A204.1 (cell line): ENCODE data around the gene PCMTD2.

Source experiments
- FAIRE-seq: peaks from 2 replicates; lab custom pipeline; 2012; peaks lifted over from hg19 to GRCh38; lab: Jason Lieb, UNC

Gene PCMTD2

DNA sequence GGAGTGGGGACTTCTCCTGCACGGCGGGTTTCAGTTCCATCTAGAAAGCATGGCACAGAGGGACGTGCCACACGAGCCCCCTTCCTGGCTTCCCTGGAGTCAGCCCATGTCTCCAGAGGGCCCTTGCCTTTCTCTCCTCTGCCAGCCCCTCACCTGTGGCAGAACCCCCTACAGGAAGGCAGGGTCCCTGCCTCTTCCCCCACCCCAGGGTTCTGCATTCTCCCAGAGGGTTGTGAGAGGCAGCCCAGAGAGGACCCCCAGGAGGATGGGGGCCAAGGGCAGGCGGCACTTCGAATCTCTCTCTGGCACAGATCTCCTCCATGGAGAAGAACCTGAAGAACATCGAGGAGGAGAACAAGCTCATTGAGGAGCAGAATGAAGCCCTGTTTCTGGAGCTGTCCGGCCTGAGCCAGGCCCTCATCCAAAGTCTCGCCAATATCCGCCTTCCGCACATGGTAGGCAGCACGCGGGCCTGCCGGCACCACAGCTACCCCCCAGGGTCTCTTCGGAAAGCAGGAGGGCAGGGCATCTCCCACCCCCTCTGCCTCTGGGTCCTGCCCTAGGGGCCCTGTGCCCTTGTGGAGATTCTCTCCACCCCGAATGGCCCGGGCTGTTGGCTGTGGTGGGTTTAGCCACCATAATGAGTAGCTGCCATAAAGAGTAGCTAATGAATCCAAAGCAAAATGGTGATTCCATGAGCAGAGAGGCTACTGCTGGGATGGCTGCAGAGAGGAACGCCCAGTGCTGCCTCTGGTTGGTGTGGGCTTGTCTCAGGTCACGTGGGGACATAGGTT lies 15.9 kb upstream of the PCMTD2 start:
- FAIRE-seq = no peak

DNA sequence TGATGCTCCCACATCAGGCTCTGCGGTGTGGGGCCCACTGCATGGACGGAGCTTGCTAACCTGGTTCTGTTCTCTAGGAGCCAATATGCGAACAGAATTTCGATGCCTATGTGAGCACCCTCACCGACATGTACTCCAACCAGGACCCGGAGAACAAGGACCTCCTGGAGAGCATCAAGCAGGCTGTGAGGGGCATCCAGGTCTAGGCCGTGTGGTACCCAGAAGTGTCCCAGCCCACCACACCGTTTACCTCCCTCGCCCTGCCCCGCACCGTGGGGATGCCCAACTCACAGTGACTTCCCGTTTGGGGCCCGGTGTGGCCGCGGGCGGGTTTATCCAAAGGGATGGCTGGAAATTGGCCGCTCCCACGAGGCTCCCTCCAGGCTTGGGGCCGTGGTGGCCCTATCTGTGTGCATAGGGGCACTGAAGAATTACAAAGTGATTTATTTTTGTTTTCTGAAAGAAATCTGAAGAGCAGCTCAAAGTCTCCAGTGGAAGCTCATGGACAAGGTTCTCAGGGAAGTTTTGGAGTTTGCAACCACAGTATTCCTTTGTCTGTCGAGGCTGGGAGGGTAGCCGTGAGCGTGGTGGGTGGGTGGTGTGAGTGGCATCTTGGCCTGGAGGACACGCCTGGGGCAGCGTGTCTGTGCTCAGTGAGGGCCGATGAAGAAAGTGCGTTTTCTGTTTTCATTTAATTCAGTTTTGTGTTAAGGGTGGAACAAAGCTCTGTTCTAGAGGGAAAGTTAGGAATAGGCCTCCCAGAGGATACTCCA lies 15.1 kb upstream of the PCMTD2 start:
- no peak for FAIRE-seq

GRCh38 chr20:64241061-64241460 lies 14.5 kb upstream of the PCMTD2 start:
- FAIRE-seq = no peak

DNA sequence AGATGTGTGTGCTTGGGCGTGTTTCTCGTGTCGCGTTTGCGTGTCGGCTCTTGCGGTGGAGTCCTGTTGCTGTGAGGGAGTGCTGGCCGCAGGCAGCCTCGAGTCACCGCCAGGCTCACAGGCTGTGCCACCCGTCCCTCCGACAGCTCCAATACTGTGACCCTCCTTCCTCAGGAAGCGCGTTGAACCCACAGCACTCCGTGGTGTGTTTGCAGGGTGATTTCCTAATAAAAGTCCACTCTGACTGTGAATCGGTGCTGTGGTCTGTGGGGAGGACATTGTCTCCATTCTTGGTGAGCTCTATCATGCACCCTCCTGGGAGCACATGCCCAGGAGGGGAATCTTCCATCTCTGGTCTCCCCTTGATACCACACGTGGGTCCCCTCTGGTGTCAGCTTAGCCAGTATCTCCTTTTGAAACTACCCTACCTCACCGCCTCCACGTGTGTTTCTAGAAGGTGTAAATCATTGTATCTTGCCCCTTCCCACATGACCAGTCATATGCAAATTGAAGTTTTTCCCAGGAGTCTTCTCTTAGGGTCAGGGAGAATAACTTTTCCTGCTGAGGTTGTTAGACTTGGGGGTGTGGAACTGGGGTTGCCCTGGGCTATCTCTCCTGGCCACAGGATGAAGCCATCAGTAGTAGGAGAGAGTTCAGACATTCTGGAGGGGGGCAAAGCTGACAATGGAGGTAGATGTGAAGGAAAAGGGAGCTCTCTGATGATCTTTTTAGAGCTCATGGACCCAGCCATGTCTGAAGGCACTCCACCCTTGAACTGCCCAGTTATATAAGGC lies 13.3 kb upstream of the PCMTD2 start:
- no peak for FAIRE-seq

GRCh38 chr20:64242797-64243475 lies 12.6 kb upstream of the PCMTD2 start:
- FAIRE-seq = no peak

DNA sequence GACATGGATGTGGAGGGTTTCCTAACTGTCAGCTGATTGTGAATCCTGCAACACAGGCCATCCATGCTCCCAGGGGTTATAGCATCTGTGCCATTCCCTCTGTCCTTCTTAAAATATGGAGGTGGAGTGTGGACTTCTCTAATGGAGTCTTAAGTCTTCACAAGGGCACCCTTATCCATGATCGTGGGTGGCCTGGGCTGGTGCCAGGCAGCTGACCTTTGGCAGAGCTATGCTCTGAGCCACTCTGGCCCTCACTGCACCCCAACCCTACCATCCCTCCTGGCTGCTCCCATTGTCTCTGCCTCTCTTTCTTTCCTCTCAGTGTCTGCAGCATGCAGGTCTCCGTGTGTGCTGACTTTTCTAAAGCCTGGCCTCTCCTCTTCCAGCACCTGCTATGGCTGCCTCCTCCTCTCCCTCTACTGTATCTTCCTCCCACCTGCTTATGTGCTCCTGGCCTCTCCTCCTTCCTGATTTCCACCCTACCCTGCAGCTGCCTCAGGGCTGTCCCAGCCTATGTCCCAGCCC lies 11.2 kb upstream of the PCMTD2 start:
- FAIRE-seq = no peak

- FAIRE-seq = no peak
Measured at GRCh38 chr20:64244870-64245603, 10.5 kb upstream of the PCMTD2 start.

DNA sequence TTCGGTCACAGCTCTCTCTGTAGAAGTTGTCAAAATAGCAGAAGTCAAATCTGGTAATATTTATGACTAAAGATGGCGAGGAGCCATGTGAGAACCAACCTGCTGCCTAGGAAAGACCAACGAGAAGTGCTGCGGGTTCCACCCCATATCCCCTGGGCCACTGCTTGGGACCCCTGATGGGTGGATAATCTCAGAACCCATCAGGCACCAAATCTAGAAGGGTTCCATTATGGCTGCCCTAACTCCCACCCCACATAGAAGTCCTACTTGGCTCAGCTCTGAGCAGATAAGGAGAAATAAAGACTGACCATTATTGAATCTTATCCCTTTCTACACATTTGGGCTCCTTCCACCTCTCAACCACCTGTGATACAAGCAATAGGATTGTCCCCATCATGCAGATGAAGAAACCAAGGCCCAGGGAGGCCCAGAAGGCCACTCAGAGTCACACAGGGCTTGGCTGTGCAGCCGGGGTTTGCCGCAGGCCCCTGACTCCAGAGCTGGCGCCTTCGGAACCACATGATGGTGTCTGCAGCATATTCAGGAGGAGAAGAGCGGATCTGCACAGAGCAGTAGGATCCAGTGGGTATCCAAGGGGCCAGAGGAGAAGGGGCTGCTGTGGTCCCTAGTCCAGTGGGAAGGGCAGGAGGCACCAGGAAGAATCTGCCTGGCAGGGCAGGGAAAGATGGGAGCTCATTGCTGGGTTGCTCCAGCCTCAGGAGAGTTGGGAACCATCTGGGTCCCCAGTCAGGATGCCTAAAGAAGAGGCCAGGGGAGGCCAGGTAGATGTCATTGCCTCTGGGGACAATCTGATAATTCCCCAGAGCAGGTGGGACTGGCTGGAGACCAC lies 9.6 kb upstream of the PCMTD2 start:
- no peak for FAIRE-seq

- no peak for FAIRE-seq
Measured at GRCh38 chr20:64246616-64247306, 8.8 kb upstream of the PCMTD2 start.

GRCh38 chr20:64247307-64247618 lies 8.3 kb upstream of the PCMTD2 start:
- FAIRE-seq = no peak

DNA sequence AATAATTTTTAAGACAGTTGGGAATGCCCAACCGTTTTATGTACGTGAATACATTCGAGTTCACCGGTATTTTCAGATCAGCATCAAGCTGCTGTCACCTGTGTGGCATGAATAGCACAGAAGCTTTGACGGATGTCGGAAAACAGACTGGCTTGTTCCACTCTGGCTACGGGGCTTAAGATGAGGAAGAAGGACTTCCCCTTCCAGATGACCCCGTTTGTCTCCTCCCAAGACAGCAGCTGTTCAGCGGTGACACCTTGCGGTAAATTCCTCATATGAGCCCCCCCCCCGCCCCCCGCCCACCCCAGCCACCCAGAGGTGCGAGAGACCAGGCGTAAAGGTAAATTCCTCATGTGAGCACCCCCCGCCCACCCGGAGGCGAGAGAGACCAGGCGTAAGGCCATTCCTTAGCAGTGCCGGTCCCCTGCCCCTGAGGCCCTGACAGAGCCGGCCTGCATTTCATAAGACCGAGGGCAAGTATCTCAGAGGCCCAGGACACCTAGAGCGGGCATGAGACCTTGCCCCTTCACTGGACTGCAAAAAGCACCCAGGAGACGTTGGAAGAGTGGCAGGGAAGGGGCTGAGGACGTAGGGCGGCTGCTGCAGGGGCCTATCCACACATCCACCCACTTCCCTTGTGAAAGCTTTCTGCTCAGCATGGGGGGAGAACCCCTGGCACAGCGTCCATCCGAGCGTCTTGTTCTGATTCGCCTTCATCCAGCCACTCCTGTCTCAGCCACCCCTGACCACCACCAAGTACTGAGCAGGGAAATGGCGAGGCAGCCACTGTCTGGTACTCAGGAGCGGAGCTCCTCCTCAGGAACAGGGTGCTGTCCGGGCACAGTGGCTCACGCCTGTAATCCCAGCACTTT lies 7.3 kb upstream of the PCMTD2 start:
- no peak for FAIRE-seq

DNA sequence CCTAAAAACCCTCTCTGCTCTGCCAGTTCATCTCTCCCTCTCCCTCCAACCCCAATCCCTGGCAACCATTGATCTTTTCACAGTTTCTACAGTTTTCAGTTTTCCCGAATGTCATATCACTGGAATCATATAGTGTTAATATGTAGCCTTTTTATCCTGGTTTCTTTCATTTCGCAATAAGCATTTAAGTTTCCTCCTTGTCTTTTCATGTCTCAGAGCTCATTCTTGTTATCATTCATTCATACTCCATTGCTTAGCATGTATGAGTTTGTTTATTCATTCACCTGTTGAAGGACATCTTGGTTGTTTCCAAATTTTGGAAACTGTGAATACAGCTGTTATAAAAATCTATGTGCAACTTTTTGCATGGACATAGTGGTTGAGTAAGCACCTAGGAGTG lies 5.5 kb upstream of the PCMTD2 start:
- FAIRE-seq = no peak

GRCh38 chr20:64253000-64253383 lies 2.6 kb upstream of the PCMTD2 start:
- FAIRE-seq = no peak

GRCh38 chr20:64253443-64253842 lies 2.1 kb upstream of the PCMTD2 start:
- no peak for FAIRE-seq

GRCh38 chr20:64254156-64254555 lies 1.4 kb upstream of the PCMTD2 start:
- no peak for FAIRE-seq

DNA sequence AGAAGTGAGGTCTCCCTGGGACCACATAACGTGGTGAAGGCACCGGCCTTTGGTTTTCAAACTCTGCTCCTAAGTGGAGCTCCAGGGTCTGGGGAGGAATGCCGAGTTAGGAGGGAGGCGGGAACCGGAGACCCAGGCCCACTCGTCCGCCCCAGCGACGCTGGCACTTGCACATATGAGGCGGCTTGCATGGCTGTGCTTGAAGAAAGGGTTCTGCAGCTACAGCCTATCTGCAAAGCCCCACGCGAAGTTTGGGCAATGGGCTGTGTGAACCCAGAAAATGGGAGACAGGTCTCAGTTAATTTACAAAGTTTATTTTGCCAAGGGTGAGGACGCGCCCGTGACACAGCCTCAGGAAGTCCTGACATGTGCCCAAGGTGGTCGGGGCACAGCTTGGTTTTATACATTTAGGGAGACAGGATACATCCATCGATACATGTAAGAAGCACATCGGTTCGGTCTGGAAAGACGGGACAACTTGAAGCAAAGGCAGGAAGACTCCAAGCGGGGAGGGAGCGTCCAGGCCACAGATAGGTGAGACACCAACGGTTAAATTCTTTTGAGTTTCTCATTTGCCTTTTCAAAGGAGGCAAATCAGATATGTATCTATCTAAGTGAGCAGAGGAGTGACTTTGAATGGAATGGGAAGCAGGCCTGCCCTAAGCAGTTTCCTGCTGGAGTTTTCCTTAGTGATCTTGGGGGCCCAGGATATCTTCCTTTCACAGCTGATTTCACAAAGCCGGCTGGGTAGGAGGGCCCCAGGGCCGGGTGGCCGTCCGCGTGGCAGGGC lies 782 bp upstream of the PCMTD2 start:
- FAIRE-seq = no peak

DNA sequence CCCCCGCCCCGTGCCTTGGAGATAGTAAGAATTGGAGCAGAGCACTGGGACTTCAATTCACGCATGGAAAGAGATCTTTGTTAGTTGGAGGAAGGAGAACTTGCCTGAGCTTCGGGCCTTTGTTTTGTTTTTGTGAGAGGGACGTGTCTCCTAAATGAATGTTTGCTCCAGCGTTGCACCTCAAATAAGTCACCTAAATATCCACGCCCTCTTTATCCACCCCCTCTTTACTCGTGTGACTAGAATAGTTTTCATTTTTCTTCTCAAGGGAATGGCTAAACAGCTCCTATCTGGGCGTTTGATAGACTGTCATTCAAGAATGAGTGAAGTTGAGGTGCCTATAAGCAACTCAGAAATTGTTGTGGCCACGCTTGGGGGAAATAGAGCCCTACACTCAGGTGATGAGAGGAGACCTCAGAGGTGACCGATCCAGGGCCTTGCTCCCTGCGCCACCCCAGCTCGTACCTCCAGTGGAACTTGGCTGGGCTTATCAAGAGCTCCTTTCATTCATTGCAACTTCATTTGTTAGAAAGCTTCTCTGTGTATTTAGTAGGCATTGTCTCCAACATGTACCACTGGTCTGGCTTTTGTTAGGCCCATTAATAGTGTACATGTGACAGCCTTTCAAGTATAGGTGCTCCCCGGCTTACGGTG lies 861 bp downstream of the PCMTD2 start:
- no peak for FAIRE-seq
